Measurements from ENCODE around the gene PSMG4.

The PSMG4 gene

GRCh38 chr6:3258720-3259490 lies at the start of gene PSMG4:
PSMG4 (plus strand) TSS chr6:3258947; CDS start chr6:3259023, 76 bp downstream.
- peak; percentile 98 for DNase-seq

- DNase-seq, result peak; percentile 78
Measured at GRCh38 chr6:3209114-3210023, 49.4 kb upstream of the PSMG4 start.

GRCh38 chr6:3210024-3210610 lies 48.6 kb upstream of the PSMG4 start:
- peak; percentile 31 for DNase-seq

GRCh38 chr6:3211681-3212080 lies 47.1 kb upstream of the PSMG4 start:
- DNase-seq, result no peak

GRCh38 chr6:3212261-3212660 lies 46.5 kb upstream of the PSMG4 start:
- DNase-seq, result no peak

GRCh38 chr6:3213334-3213695 lies 45.4 kb upstream of the PSMG4 start:
- DNase-seq, result no peak

- no peak for DNase-seq
Measured at GRCh38 chr6:3214898-3215297, 43.8 kb upstream of the PSMG4 start.

GRCh38 chr6:3217286-3217685 lies 41.5 kb upstream of the PSMG4 start:
- no peak for DNase-seq

GRCh38 chr6:3218266-3218665 lies 40.5 kb upstream of the PSMG4 start:
- DNase-seq, result no peak

GRCh38 chr6:3220366-3220765 lies 38.4 kb upstream of the PSMG4 start:
- DNase-seq, result no peak

- no peak for DNase-seq
Measured at GRCh38 chr6:3221578-3221977, 37.2 kb upstream of the PSMG4 start.

- DNase-seq, result no peak
Measured at GRCh38 chr6:3222506-3223038, 36.2 kb upstream of the PSMG4 start.

- DNase-seq, result no peak
Measured at GRCh38 chr6:3226042-3226441, 32.7 kb upstream of the PSMG4 start.

GRCh38 chr6:3226481-3227362 lies 32.0 kb upstream of the PSMG4 start:
- DNase-seq, result peak; percentile 49

- no peak for DNase-seq
Measured at GRCh38 chr6:3227363-3228045, 31.2 kb upstream of the PSMG4 start, which contains the start of gene TUBB2B. TUBB2B (minus strand) TSS chr6:3227653; CDS start chr6:3227543, 110 bp downstream.

GRCh38 chr6:3228046-3228671 lies 30.6 kb upstream of the PSMG4 start:
- no peak for DNase-seq

- peak; percentile 51 for DNase-seq
Measured at GRCh38 chr6:3228771-3229565, 29.8 kb upstream of the PSMG4 start.

- peak; percentile 56 for DNase-seq
Measured at GRCh38 chr6:3229566-3230178, 29.1 kb upstream of the PSMG4 start.

- no peak for DNase-seq
Measured at GRCh38 chr6:3230256-3230882, 28.4 kb upstream of the PSMG4 start.
